A204.1 (cell line): Measurements from ENCODE around the gene ROR1.
"Not testable (repeated sequence)": the region's sequence is repeated elsewhere in the genome, so short reads cannot be mapped to it uniquely, and the experiment has no call there.

Source experiments
- FAIRE-seq: peaks from 2 replicates; lab custom pipeline; 2012; peaks lifted over from hg19 to GRCh38; lab: Jason Lieb, UNC

Gene ROR1

DNA sequence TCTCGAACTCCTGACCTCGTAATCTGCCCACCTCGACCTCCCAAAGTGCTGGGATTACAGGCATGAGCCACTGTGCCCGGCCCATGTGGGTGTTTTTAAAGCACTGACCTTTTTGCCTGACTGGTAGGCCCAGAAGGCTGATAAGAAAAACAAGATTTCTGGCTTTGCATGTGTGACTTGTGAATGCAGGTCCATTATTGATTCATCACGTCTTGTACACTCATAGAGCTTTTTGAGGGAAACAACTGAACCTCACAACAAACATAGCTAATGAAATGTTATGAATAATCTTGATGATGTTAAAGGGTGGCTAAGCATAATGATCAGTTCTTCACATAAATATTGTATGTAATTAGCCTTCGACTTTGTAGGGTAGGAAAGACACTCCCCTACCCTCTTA, 288.7 kb downstream of the ROR1 start:
- no peak for FAIRE-seq

DNA sequence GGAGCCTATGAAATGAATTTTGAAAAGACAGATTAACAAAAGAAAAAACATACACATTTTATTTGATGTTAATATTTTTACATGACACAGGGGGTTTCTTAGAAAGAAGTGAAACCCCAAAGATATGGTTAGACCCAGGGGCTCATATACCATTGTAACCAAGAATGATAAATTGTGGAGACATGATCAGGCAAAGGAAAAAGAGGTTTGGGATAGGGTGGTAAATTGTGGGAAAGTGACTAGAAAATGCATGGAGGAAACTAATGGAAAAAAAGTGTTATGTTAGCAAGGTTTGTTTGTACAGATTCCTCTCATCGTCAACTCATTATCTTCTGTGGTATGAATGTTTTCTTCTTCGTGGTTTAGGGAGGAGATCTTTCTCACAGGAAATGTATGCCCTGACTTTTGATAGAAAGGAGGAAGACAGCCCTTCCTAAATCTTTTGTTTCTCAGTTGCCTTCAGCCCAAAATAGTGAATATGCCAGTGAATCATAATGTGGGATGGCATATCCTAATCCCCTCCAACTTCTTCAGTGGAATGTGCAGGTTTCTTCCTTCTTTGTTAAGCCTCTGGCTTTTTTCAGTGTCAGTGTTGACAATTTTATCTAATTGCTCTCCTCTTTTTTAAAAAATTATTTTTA, 289.2 kb downstream of the ROR1 start:
- no peak for FAIRE-seq

DNA sequence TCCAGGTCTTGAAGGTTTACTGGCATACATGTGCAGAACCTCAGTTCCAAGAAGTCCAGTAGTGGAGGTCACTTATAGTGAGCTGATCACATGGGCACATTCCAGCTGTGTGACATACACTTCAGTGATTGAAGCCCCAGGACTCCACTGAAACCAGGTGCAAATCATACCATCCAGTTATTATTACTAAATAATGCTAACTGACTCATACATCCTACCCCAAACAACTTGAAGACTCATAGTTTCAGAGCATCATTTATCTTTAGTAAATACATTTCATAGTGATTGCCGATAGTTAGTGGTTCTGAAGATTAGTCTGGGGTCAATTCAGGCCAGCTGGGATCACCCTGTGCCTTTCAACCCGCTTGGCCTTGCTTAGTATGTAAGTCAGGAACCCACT, 291.8 kb downstream of the ROR1 start:
- FAIRE-seq, result no peak

DNA sequence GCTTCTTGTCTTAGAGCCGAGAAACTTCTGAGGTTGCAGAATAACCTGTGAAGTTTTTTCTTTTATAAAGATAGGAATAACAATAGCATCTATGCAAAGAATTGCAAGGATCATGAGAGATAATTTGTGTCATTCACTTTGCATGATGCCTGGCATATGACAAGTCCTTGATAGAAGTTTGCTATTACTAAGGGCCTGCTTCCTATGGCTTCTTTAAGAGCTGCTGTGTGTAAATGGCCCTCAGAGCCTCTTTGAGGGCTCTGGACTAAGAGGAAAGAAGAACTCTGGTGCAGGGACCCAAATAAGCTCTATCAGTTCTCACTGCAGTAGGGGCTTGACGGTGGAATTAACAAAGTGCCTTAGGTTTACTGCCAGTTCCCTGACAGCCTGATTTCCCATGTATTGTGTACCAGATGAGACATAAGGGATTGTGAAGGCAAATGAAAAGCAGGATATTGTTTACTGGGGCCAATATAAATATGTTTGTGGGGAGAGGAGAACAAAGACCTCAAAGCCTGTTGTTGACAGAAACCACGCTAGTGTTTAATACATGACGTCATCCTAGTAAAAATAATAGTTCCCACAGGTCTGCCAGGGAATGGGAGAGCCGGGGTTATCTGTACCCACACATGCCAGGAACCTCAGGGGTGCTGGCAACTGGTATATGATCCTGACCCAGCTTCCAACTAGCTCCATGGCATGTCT, 298.4 kb downstream of the ROR1 start:
- FAIRE-seq, result no peak

DNA sequence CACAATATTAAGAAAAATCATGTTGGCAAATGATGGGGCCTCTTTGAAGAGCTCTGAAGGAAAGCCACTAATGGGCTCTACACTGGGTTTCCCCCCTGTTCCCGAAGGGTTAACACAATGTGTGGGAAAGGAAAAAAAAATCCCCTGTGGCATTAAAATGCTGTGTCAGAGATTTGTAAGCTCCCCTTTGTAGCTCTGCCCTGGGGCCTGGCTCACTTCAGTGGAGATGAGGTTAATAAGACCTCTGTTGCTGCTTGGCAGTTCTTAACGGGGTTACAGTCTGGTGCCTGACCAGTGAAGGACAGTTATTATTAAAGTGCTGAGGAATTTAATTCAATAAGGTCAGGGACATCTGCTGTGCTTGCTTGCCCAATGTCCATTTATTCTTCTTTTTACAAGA, 299.9 kb downstream of the ROR1 start:
- no peak for FAIRE-seq

DNA sequence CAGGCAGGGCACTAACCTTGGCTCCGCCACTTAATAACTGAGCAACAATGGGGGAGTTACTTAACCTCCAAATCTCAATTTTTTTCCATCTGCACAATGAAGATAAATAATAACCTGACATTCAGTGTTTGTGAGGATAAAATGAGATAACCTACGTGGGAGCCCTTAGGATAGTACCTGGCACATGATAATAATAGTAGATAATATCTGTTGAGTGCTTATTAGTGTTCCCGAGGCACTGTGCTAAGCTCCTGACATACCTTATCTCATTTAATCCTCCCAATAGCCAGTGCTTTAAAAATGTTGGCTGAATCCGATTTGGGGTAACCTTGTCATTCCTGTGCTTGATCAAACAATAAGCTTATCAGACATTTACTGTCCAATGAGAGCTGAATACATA, 300.9 kb downstream of the ROR1 start:
- no peak for FAIRE-seq

DNA sequence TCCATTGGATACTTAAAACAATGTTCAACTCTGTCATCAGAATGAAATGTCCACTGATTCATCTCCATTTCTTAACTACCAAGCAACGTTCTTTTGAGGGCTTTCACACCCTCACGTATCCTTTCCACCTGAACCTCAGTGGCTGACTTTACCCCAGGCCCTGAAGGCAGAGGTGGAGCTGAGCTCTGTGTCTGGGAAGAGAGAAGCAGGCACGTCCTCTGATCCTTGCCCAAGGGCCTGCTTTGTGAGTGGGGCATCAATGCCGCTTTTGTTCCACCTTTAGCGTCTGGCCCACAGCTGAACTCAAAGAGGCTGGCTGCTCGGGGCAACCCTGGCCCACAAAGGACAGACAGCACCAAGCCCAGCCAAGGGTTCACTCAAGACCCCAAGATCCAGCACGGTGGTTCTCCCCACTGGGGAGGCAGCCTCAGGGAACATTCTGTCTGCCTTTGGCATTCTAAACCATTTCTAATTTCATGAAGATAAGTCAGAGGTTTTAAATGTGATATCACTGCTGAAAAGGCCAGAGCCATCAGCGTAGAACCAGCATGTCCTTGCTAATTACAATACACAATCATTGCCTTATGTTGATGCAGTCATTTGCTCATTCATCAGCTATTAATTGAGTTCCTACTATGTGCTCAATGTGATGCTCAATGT, 303.6 kb downstream of the ROR1 start:
- no peak for FAIRE-seq

DNA sequence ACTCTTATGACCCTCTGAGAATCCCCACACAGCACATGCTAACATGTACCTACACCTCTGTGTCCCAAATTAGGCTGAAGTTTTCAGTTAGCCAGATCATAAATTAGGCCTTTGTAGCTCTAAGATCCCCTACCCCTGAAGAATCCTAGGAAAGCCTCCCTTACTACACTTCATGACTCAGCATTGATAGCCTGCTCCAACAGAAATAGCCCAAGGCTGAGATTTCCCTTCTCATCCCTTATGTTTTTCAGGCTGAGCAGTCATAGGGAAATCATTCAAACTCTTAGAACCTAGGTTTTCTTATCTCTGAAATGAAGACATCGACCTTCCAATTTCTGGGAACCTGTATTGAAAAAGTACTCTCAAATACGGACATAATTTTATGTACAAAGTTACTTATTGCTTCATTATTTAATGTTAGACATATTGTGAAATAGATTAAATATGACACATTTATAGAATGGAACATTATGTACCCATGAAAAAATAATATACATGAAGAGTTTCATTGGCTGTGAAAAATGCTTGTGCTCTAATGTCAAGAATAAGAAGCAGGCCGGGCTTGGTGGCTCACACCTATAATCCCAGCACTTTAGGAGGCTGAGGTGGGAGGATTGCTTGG, 307.2 kb downstream of the ROR1 start:
- FAIRE-seq, result no peak

DNA sequence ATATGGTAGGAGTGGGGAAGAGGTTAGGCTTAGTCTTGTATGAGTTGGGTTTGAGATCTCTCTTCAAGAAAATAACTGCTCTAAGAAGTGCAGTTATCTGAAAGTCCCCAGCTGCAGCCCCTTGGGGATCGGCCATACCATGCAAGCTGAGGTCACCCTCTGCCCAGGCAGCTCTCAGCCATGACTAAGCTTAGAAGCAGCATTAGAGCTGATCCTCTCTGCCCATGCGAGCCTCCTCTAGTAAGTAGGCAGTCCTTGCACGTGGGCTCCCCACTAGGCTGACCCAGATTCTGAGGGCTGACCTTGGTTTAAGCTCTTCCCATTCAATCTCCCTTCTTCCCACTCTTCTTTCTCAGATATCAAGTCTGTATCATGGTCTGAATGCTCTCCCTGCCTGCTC, 308.6 kb downstream of the ROR1 start:
- no peak for FAIRE-seq

DNA sequence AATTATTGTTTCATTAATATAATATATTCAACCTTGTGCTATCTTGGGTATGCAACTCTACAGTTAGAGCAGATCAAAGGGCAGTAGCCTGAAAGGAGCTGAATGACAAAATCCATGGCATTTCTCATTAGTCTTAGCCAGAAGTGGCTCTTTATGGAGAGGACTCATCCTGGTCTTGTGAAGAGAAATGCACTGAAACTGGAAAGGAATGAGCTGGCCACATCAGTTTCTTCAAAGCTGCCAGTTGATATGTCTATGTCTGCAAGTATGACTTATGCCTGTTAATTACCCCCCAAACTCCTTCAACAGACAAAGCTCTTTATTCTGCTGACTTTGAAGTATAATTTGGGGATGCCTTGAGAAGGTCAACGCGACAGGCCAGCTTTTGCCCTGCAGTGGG, 310.6 kb downstream of the ROR1 start:
- no peak for FAIRE-seq

DNA sequence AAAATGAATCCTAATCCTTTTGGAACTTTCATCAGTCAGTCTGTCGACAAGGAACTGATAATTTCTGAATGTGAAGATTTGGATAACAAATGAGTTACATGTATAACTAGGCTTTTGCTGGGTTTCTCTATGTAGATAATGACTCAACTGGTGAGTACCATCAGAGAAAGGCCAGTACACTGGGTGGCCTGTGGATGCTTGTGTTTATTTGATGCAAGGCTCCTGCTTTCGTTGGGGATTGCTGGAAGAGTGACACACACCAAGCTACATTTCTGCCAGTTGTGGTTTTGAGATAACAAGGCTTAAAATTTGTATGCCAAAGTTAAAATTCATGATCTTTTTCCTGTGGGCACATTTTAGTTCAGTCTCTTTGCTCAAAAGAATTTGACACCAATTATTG, 314.0 kb downstream of the ROR1 start:
- no peak for FAIRE-seq

DNA sequence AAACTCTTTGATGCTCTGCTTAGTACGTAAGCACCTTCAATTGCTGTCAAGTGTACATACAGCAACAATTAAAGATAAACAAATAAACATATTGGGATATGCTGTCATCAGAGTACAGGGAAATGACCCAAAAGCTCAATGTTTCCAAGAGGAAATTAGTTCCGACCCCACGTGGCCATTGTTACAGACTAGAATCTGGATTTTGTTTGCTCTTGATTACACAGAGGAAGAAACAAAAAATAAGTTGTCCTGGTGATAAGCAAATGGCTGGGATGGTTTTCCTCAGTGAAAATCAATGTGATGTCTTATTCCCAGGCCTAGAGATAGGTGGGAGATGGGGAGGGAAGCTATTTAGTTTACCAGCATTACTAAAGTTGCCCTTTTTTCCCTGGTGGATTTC, 316.6 kb downstream of the ROR1 start:
- no peak for FAIRE-seq

DNA sequence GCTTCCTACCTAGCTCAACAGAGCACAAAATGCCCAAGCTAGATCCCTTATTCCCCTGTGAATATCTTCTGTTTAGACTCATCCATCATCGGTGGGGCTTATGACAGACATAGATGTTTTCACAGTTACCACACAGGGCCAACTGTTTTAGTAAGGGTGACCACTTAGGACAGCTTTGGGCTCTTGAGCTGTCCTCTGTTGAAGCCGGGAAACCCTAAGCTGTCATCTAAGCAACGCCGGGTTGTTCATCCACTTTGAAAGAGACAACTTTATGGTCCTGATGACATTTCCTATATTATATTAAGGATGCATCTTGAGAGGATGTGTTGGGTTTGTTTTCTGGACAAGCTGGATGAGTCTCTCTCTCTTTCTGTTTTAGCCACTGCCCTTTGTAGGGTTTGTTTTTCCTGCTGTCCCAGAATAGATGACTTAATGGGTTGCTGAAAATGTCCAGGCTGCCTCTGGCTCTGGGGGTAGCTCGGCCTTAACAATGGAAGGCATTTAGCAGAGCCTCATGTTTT, 319.1 kb downstream of the ROR1 start:
- FAIRE-seq, result no peak

DNA sequence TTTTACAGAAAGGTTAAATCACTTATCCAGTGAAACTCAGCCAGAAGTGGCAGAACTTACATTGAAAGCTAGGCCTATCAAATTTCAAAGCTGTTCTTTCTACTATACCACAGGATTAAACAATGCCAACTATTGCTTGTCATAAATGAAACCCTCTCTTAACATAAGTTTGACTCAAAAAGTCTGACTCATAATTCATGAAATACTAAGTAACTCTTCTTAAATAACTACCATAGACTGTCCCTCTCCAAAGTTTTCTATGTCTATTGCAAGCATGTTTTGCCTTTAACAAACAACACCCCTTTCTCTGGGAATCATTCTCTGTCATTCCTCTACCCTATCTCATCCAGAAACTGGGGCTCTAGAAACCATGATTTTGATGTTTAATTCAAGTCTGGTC, 320.1 kb downstream of the ROR1 start:
- FAIRE-seq, result no peak

DNA sequence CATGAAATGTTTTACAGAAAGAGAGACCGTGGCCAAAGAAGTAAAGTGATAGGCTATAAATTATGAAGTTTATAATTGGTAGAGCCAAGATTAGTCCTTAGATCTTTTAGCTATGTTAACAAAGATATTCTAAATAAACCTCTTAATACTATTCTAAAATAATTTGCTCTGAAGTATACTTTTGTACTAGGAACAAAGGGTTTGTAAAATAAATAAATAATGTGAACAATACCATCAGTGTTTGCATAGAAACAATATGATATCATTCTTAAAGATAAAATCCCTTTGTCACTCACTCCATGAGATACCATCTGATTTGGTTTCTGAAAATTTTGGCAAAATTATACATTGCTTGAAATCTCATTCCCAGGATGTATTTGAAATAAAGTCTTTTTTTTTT, 322.0 kb downstream of the ROR1 start:
- no peak for FAIRE-seq

DNA sequence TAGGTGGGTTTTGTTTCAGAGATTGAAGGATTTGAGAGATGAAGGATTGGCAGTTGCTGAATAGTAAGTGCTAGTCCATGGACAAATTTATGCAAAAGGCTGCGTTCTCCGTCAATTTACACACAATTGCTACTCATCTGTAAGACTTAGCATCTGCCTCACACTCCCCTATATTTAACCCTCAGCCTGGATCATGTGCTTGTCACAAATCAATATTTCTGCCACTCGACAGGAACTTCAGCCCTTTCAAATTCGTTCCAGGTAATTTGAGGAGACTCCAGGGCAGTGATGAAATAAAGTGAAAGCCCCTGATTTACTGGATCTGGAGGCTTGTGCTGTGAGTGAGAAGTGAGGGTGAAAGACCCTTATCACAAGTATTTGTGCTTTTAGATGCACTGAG, 324.0 kb downstream of the ROR1 start:
- no peak for FAIRE-seq

DNA sequence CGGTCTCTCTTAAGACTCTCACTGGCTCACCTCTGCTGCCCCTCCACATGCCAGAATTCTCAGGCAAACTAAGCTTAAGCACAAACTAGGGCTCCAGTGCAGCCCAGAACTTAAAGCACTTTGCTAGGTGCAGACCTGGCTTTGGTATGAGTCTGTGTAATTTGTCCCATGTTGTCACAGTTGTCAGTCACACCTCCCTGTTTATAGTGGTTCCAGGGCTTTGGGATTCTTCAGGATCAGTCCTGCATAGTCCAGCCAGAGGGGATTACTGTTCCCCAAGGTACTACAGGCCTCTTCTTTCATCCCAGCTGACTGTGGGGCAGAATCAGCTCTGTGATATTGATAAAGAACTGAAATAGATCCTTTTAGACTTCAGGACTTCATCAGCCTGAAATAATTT, 324.6 kb downstream of the ROR1 start:
- FAIRE-seq, result no peak

DNA sequence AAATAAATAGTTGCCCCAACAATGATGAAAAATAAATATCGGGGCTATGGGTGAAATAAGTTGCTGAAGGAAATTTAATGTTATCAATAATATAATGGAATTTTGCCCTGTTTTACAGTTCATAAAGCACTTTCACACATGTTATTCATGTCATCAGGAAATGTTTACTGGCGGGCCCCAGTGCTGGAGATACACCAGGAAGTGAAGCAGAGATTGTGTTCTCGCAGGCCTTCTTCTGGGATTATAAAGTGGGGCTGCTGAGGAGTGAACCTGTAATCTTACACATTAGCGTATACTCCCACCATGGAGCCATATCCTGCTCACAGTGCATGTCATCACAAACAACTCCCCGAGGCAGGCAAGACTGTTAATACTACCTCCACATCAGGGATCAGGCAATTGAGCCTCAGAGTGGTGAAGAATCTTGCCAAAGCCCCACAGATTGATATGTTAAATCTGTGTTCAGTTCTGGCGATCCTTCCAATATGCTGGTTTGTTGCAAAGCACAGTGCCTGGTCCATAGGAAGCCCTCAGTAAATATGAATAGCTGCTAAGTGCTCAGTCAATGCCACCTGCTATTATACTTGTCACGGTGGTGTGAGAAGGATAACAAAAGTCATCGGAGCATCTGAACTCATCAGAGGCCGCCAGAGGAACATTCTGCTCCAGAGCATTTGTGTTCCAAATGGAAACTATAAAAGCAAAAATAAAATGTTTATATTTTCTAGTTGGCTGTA, 325.2 kb downstream of the ROR1 start:
- no peak for FAIRE-seq

DNA sequence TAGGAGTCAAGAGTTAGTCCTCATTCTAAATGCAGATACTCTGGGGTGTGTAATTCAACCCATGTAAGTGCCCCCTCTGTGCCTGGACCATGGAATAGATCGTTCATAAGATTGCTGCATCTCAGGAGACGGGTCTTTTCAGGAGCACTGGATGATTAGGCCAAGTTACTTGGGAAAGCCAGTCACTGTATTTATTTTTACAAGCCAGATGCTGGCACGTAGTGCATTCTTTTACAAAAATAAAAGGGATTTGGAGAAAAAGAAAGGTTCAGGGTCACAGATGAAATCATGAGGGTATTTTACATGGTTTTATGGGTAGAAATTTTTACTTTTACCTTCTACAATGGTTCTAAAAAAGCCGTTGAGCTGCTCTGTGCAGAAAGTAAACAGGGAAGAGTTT, 327.0 kb downstream of the ROR1 start:
- no peak for FAIRE-seq

DNA sequence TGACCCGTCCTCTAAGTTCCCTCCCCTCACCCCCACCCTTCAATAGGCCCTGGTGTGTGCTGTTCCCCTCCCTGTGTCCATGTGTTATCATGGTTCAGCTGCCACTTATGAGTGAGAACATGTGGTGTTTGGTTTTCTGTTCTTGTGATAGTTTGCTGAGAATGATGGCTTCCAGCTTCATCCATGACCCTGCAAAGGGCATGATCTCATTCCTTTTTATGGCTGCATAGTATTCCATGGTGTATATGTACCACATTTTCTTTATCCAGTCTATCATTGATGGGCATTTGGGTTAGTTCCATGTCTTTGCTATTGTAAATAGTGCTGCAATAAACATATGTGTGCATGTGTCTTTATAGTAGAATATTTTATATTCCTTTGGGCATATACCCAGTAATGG, 330.8 kb downstream of the ROR1 start:
- not testable (repeated sequence) for FAIRE-seq

DNA sequence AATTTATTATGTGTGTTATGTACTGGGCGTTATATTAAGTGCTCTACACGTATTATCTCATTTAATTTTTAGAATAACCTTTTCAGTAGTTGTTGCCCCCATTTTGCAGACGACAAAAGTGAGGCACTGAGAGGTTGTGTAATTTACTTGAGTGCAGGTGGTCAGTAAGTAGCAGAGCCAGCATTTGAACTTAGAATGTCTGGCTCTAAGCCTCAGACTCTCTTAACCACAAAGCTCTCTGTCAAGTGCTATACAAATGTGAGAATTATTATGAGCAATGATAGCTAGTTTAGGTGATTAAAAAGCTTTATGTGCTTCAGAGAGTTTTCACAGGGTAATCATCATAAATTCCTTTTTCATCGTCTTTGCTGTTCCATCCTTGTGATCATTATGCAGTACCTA, 333.3 kb downstream of the ROR1 start:
- no peak for FAIRE-seq

DNA sequence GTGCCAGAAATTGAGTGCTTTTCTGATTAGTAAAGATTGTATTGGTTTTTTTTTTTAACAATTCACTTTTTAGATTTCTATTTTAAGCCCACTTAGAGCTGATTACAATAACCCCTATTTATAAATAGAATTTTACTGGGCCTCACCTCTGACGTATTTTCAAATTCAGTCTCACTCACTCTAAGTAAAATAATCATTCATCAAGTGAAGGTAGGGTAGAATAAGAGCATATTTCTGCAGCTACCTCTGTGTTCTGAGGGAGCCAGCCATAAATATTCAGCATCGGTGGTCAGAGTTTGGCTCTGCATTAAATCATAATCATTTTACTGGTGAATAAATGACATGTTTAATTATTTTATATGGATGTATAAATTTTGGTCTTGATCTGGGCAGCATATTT, 333.8 kb downstream of the ROR1 start:
- no peak for FAIRE-seq
